Activated T-helper 1 cell treated with anti-CD3 and anti-CD28 coated beads, Interleukin-12 subunit alpha, Interleukin-12 subunit beta, Interleukin-2, Interleukin-4 antibody, amounts not matched to agents 30 ng/mL and 10 ng/mL and 1 ng/mL, durations not matched to agents 14 hours and 24 hours and 36 hours (primary cell): ENCODE measurements around the gene C12orf56. TPM values are rescaled to one million over a fixed set of nuclear protein-coding genes. Genes with fewer than 3 reads are reported as not detected.

Experiments used
- DNase-seq: peaks from one replicate; pipeline ENCODE4 v3.0.0; 2021; ENCODE audit warnings: low spot score
- H3K27ac Mint-ChIP-seq: one replicate; pipeline ENCODE4 v1.8.0; 2021; ENCODE audit warnings: mild to moderate bottlenecking, mixed read lengths
- H3K27me3 Mint-ChIP-seq: one replicate; pipeline ENCODE4 v1.8.0; 2022; ENCODE audit warnings: mild to moderate bottlenecking, moderate library complexity, mixed read lengths; ENCODE audit not compliant: insufficient read depth
- H3K36me3 Mint-ChIP-seq: one replicate; pipeline ENCODE4 v1.8.0; 2021; ENCODE audit warnings: low read depth, mixed read lengths
- H3K4me1 Mint-ChIP-seq: one replicate; pipeline ENCODE4 v1.8.0; 2021; ENCODE audit warnings: low read depth, mixed read lengths
- H3K4me3 Mint-ChIP-seq: one replicate; pipeline ENCODE4 v1.8.0; 2021; ENCODE audit warnings: mild to moderate bottlenecking, moderate library complexity, mixed read lengths
- H3K9me3 Mint-ChIP-seq: one replicate; pipeline ENCODE4 v1.8.0; 2021; ENCODE audit warnings: mixed read lengths
- intact Hi-C: fragments of 100-400 bp; cut with micrococcal nuclease; formaldehyde crosslinking; loops from one replicate; pipeline ENCODE4 v1.15.1; 2024
- total RNA-seq: library from RNA; stranded (reverse); gene quantifications from 2 replicates; pipeline ENCODE4 v1.2.3, GENCODE V29; 2022

The C12orf56 gene
- total RNA-seq, 1 donor from 2014 or later: not detected

DNA sequence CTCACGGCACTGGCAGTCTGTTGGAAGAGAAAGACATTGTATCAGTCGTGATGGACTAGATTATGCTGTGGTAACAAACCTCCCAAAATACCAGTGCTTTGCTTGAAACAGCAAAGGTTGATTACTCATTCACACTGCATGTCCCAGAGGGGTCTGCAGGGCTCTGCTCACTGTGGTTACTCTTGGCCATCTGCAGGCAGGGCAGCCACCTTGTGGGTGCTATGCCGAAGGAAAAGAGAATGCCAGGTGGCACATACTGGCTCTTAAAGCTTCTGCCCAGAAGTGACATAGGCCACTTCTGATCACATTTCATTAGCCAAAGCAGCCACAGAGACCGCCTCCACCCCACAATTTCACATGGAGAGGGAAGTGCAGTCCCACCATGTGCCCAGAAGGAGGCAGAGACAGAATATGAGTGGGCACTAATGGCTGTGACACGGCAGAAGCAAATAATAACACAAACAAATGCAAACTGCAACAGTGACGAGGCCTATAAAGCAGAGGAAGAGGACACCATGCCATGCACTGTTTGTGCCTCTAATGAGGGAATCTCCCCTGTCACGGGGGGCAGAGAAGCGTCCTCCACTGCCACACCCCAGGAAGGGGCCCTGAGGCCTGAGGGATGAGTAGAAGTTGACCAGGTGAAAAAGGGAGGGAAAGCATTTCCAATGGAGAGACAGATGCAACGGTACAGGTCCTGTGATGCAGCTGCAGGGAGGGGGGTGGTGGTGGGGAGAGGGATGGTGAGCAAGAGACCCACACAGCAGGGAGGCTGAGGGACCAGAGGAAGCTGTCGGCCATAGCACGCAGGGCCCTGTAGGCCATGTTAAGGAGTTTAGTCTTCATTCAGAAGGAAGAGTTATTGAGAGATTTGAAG, 116.8 kb downstream of the C12orf56 start:
- H3K4me1 Mint-ChIP-seq: no peaks in the 10 kb centered on the region
- H3K9me3 Mint-ChIP-seq: no peaks in the 10 kb centered on the region
- H3K27me3 Mint-ChIP-seq: peaks cover 9% of the 10 kb centered on the region
- no peak for DNase-seq
- no peak overlapping the region for H3K27ac Mint-ChIP-seq
- H3K36me3 Mint-ChIP-seq: no peaks in the 10 kb centered on the region
- no peak overlapping the region for H3K4me3 Mint-ChIP-seq
- intact Hi-C loops: loop anchor here (1.0 kb wide), 1 partner anchor 119 kb away; no protein-coding TSS in a partner anchor

DNA sequence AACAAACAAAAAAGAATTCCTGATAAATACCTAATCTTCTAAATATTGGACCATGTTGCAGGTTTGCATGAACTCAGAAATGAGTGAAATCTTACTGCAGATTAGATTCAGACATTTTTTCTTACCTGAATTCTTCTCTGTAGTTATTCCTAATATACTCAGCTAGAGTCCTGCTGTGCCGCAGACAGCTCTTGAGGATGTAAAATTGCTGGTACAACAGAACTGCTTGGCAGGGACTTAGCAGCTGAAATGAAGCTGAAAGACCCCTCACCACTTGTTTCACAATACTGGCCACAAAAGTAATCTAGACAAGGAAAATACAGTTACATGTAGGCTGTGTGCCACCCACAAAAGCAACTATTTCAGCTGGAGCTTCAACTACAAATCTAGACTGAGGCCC, 120.1 kb downstream of the C12orf56 start:
- Mint-ChIP-seq H3K27me3 (peaks cover 4% of the 10 kb centered on the region), H3K36me3 (no peaks in the 10 kb centered on the region), H3K4me3 (no peak overlapping the region), H3K27ac (no peak overlapping the region), H3K9me3 (no peaks in the 10 kb centered on the region), H3K4me1 (peaks cover 6% of the 10 kb centered on the region)
- intact Hi-C loops: no loop called here
- DNase-seq: no peak

DNA sequence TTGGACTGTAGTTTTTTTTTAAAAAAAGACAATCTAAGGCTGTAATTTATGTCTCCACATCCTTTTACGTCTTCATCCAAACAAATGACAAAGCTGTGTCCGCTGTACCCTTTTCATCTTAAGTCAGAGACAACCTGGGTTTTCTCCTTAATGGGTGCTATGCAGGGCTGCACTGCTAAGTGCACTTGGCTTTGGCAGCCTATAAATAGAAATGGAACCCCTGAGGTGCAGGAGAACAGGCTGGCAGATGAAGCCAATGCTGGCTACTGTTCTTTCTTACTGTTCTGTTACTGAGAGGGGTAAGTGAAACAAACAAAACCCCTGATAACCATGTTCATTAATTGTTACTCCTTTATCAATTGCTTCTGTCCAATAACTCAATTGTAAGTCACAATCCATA, 121.4 kb downstream of the C12orf56 start:
- H3K4me1 Mint-ChIP-seq: peaks cover 6% of the 10 kb centered on the region
- DNase-seq: no peak
- H3K9me3 Mint-ChIP-seq: no peaks in the 10 kb centered on the region
- no peak overlapping the region for H3K4me3 Mint-ChIP-seq
- intact Hi-C loops: no loop called here
- H3K36me3 Mint-ChIP-seq: no peaks in the 10 kb centered on the region
- peaks cover 2% of the 10 kb centered on the region for H3K27me3 Mint-ChIP-seq
- H3K27ac Mint-ChIP-seq: no peak overlapping the region

DNA sequence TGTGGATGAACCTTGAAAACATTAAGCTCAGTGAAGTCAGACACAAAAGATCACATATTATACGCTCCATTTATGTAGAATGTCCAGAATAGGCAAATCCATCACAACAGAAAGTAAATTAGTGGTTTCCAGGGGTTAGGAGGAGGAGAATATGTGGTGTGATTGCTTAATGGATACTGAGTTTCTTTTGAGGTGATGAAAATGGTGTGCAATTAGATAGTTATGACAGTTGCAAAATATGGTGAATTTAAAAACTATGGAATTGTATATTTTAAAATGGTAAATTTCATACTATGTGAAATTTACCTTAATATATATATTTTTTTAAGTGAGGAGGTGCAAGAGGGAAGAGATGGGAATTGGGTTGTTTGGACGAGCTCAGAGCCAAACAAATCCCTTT, 122.1 kb downstream of the C12orf56 start:
- Mint-ChIP-seq H3K4me1 (peaks cover 6% of the 10 kb centered on the region), H3K27ac (no peak overlapping the region), H3K27me3 (peaks cover 2% of the 10 kb centered on the region), H3K9me3 (no peaks in the 10 kb centered on the region), H3K4me3 (no peak overlapping the region), H3K36me3 (no peaks in the 10 kb centered on the region)
- intact Hi-C loops: no loop called here
- DNase-seq: no peak

DNA sequence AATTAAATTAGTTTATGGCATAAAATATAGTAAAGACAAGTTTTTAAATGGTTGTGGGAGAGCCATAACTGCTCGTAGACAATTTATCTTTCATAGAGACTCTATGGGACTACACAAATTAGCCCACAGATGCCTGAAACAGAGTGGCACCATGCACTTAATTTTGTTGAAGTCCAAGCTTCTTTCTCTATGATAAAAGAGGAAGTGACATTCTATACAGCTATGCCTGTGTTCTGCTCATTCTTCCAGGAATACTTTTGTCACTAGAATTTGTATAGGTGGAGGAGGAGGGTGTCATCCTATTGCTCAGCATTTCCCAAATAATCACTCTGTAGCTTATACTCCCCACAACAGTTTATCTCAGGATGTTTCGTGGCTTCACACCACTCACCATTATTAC, 124.7 kb downstream of the C12orf56 start:
- intact Hi-C loops: no loop called here
- no peak overlapping the region for H3K4me3 Mint-ChIP-seq

DNA sequence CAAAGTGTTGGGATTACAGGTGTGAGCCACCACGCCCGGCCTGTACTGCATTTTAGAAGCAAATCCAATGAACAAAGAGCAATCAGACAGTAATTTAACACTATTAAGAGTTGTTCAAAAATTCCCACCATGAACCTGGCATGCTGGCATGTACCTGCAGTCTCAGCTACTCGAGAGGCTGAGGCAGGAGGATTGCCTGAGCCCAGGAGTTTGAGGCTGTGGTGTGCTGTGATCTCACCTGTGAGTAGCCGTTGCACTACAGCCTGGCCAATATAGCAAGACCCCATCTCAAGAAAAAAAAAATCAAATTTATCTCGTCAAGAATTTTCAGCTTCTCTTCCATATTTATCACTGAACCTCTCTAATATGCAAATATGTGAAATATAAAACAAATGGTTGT, 128.7 kb downstream of the C12orf56 start:
- DNase-seq: no peak
- Mint-ChIP-seq H3K9me3 (no peaks in the 10 kb centered on the region), H3K36me3 (no peaks in the 10 kb centered on the region), H3K27me3 (no peaks in the 10 kb centered on the region), H3K4me3 (no peak overlapping the region), H3K27ac (no peak overlapping the region), H3K4me1 (peaks cover 6% of the 10 kb centered on the region)
- intact Hi-C loops: no loop called here

More for the DNA sequence above, 124.7 kb downstream of the C12orf56 start:
- Mint-ChIP-seq H3K27ac (no peak overlapping the region), H3K9me3 (no peaks in the 10 kb centered on the region), H3K27me3 (peaks cover 2% of the 10 kb centered on the region), H3K4me1 (peaks cover 6% of the 10 kb centered on the region), H3K36me3 (no peaks in the 10 kb centered on the region)
- DNase-seq: no peak

DNA sequence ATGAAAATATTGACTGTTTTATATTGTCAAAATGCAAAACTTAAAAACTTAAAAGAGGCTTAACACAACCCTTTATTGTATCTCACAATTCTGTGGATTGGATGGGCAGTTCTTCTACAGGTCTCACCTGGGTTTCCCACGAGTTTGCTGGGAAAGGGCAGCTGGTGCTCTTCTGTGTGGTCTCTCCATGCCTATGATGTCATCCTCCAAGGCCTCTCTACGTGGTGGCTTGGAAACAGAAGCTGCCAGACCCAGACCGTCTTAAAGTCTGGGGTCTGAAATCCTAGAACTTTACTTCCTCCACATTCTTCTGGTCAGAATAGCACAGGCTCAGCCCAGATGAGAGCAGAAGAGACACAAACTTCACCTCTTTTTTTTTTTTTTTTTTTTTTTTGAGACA, 132.0 kb downstream of the C12orf56 start:
- no peaks in the 10 kb centered on the region for H3K36me3 Mint-ChIP-seq
- DNase-seq: no peak
- no peaks in the 10 kb centered on the region for H3K4me1 Mint-ChIP-seq
- H3K27me3 Mint-ChIP-seq: peaks cover 3% of the 10 kb centered on the region
- H3K9me3 Mint-ChIP-seq: no peaks in the 10 kb centered on the region
- intact Hi-C loops: no loop called here
- H3K27ac Mint-ChIP-seq: no peak overlapping the region
- H3K4me3 Mint-ChIP-seq: no peak overlapping the region

DNA sequence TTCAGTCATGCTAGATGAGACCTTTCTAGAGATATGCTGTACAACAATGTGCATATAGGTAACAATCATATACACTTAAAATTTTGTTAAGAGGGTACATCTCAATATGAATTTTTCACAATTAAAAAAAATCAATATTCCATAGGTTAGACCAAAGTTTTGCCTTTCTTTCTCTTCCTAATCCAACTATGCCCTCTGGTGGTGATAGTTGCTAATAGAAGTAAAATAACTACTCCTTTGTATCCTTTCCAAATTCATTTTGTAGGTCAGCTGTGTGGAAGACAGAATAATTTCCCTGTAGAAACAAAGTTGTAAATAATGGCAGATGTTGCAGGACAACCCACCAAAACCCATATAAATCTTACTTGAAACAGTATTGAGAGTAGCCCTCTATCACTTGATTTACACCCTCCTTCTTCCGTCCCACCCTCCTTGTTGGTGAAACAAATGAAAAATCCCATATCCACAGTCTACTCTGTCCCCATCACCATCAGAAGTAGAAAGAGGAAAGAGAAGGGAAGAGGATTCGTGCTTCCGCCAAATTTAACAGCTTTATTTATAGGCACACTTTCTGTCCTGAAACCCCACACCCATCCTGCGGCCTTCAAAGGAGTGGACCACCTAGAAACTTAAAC, 134.3 kb downstream of the C12orf56 start:
- no peak for DNase-seq
- intact Hi-C loops: loop anchor here (1.0 to 2.0 kb wide), 4 partner anchors 412 to 1153 kb away; partner anchors contain the start of gene SRGAP1
- Mint-ChIP-seq H3K4me1 (no peaks in the 10 kb centered on the region), H3K9me3 (no peaks in the 10 kb centered on the region), H3K27ac (no peak overlapping the region), H3K27me3 (peaks cover 5% of the 10 kb centered on the region), H3K4me3 (no peak overlapping the region), H3K36me3 (no peaks in the 10 kb centered on the region)

DNA sequence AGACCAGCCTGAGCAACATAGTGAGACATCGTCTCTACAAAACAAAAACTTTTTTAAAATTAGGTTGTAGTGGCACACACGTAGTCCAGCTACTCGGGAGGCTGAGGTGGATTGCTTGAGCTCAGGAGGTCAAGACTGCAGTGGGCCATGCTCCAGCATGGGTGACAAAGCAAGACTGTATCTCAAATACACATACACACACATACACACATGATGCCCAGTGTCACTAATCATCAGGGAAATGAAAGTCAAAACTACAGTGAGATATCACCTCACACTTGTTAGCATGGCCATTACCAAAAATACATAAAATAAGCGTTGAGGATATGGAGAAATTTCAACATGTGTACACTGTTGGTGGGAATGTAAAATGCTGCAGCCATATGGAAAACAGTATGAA, 135.3 kb downstream of the C12orf56 start:
- H3K4me3 Mint-ChIP-seq: no peak overlapping the region
- no peak for DNase-seq
- H3K36me3 Mint-ChIP-seq: no peaks in the 10 kb centered on the region
- intact Hi-C loops: no loop called here
- no peaks in the 10 kb centered on the region for H3K9me3 Mint-ChIP-seq
- H3K27ac Mint-ChIP-seq: no peak overlapping the region
- peaks cover 5% of the 10 kb centered on the region for H3K27me3 Mint-ChIP-seq
- H3K4me1 Mint-ChIP-seq: no peaks in the 10 kb centered on the region

DNA sequence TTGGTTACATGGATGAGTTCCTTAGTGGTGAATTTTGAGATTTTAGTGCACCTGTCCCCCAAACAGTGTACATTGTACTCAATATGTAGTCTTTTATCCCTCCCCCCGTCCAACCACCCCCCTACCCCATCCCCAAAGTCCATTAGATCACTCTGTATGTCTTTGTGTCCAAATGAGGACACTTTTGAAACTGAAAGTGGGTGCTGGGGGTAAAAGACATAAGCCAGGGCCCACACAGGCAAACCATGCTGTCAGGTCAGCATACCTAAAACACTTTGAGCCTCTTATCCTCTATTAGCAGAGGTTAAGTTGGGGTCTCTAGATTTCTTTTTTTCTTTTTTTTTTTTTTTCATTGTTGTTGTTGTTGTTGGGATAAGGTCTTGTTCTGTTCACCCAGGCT, 137.2 kb downstream of the C12orf56 start:
- H3K4me1 Mint-ChIP-seq: no peaks in the 10 kb centered on the region
- no peak for DNase-seq
- no peak overlapping the region for H3K4me3 Mint-ChIP-seq
- H3K36me3 Mint-ChIP-seq: no peaks in the 10 kb centered on the region
- no peak overlapping the region for H3K27ac Mint-ChIP-seq
- H3K9me3 Mint-ChIP-seq: no peaks in the 10 kb centered on the region
- intact Hi-C loops: no loop called here
- peaks cover 9% of the 10 kb centered on the region for H3K27me3 Mint-ChIP-seq

DNA sequence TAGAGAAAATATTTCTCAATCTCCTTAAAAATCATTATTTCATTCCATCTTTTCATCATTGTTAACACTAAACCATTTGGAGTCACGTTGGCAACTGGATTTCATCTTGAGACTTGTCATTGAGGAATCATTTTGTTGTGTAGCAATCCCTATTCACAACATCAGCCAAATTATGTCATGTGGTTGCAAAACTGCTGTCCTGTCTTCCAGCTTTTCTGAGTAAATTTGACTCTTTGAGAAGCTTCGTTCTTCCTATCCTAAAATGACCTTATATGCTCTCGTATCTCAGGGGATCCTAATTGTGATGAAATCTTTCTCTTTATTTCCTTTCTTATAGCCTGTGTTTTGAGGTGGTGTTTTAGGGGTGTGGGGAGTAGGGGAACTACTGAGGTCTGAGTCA, 137.9 kb downstream of the C12orf56 start:
- intact Hi-C loops: no loop called here
- Mint-ChIP-seq H3K9me3 (no peaks in the 10 kb centered on the region), H3K27me3 (peaks cover 9% of the 10 kb centered on the region), H3K4me1 (no peaks in the 10 kb centered on the region), H3K27ac (no peak overlapping the region), H3K36me3 (no peaks in the 10 kb centered on the region), H3K4me3 (no peak overlapping the region)
- no peak for DNase-seq

DNA sequence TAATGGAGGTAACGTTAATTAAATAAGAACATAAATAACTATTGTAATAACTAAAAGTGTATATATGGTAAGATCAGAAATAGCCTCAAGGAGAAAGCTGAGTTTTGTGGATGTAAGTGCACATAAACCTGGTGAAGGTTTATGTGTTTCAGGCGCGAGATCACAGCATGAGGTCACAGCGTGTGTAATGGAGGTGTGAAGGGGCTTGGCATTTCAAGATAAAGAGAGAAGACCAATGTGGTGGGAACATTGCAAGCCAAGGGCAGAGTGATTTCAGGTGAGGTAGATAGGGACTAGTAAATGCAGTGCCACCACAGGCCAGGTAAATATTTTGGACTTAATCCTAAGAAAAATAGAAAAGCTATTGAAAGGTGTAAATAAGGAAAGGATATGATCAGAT, 146.7 kb downstream of the C12orf56 start:
- H3K36me3 Mint-ChIP-seq: no peaks in the 10 kb centered on the region
- H3K4me3 Mint-ChIP-seq: no peak overlapping the region
- H3K27ac Mint-ChIP-seq: no peak overlapping the region
- H3K27me3 Mint-ChIP-seq: peaks cover 9% of the 10 kb centered on the region
- intact Hi-C loops: no loop called here
- no peaks in the 10 kb centered on the region for H3K4me1 Mint-ChIP-seq
- no peak for DNase-seq
- H3K9me3 Mint-ChIP-seq: no peaks in the 10 kb centered on the region

DNA sequence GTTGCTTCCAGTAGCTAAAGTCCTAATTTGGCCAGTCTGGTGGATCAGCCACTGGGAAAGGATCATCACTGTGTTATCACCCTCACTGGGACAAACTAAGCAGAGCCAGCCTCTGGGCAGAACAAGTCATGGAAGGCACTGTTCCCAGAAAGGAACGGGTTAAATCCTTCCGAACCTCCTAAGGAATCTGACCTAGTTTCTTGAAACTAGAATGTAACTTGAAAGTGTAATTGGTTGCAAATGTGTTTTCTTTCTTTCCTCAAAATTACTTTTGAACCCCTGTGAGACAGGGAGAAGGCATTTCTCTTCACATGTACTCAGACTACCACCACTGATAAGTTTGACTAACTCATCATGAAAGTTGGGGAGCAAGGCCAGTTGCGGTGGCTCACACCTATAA, 149.8 kb downstream of the C12orf56 start:
- Mint-ChIP-seq H3K4me3 (no peak overlapping the region), H3K27me3 (peaks cover 5% of the 10 kb centered on the region), H3K4me1 (no peaks in the 10 kb centered on the region), H3K27ac (no peak overlapping the region), H3K9me3 (no peaks in the 10 kb centered on the region), H3K36me3 (no peaks in the 10 kb centered on the region)
- intact Hi-C loops: no loop called here
- no peak for DNase-seq
